ENCODE results near the gene ASB15.

The ASB15 gene

DNA sequence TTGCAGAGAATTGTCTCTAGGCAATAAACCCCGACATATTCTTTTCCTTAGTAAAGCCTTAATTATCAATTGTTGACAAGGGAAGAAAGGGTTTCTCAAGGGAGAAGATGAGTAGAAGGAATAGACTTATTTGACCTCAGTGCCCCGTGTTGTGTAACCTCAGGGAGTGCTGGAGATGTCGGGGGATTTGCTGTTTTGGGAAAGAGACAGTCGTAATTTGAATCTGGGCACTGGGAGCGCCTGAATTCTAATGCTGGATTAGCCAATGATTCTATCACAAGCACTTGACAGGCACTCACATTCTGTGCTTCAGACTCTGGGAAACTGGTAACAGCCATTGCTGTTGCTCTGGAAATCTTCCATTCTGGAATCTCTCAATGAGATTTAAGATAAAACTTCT lies 40.3 kb downstream of the ASB15 start:
- ChIA-PET CTCF (interaction anchor here (0.9 kb wide), 1 partner anchor 18 kb away, joined by 3 read pairs; no protein-coding TSS in a partner anchor), POLR2A (no interaction called here)
- Histone ChIP-seq H3K4me3 (ENCODE audit: low read depth, low read length) (no peak overlapping the region), H3K27ac (ENCODE audit: extremely low read depth, low read depth, low read length) (no peak overlapping the region), H3K4me1 (ENCODE audit: control insufficient read depth, insufficient read depth, low read length) (peaks cover 9% of the 10 kb centered on the region), H3K36me3 (ENCODE audit: control insufficient read depth in 2 of 2, insufficient read depth in 1 of 2, low read length in 2 of 2) (no peaks in the 10 kb centered on the region), H3K9me3 (ENCODE audit: control insufficient read depth, insufficient read depth, low read depth, low read length) (no peaks in the 10 kb centered on the region)
- TF ChIP-seq ZNF311 (tag by site-specific recombination; IDR thresholded peaks at IDR 0.05; ENCODE audit: borderline replicate concordance) (no peak), ZNF670 (tag by site-specific recombination; IDR thresholded peaks at IDR 0.05; ENCODE audit: low read depth) (no peak), ZNF184 (tag by site-specific recombination; IDR thresholded peaks at IDR 0.05) (no peak), ZNF521 (tag by site-specific recombination; IDR thresholded peaks at IDR 0.05) (no peak), ZBTB26 (tag by site-specific recombination; optimal IDR thresholded peaks at IDR 0.05) (no peak), ZNF221 (tag by site-specific recombination; IDR thresholded peaks at IDR 0.05; ENCODE audit: borderline replicate concordance) (no peak), SETDB1 (IDR thresholded peaks at IDR 0.05; ENCODE audit: insufficient read length, low read length) (no peak), ZNF621 (tag by site-specific recombination; IDR thresholded peaks at IDR 0.05) (no peak), ZNF398 (tag by site-specific recombination; IDR thresholded peaks at IDR 0.05) (no peak), BCL11A (tag by site-specific recombination; IDR thresholded peaks at IDR 0.05; ENCODE audit: low read depth) (no peak), ZNF16 (tag by site-specific recombination; IDR thresholded peaks at IDR 0.05; ENCODE audit: low read depth) (no peak), KLF10 (tag by site-specific recombination; IDR thresholded peaks at IDR 0.05) (no peak), EGR2 (tag by site-specific recombination; IDR thresholded peaks at IDR 0.05; ENCODE audit: low read depth) (no peak), ZNF2 (tag by site-specific recombination; IDR thresholded peaks at IDR 0.05) (no peak), PATZ1 (tag by site-specific recombination; IDR thresholded peaks at IDR 0.05) (no peak), FEZF1 (tag by site-specific recombination; IDR thresholded peaks at IDR 0.05) (no peak), ZNF157 (tag by site-specific recombination; IDR thresholded peaks at IDR 0.05) (no peak), KLF7 (tag by site-specific recombination; IDR thresholded peaks at IDR 0.05; ENCODE audit: borderline replicate concordance) (no peak)
- TF ChIP-seq, protein P1, sequence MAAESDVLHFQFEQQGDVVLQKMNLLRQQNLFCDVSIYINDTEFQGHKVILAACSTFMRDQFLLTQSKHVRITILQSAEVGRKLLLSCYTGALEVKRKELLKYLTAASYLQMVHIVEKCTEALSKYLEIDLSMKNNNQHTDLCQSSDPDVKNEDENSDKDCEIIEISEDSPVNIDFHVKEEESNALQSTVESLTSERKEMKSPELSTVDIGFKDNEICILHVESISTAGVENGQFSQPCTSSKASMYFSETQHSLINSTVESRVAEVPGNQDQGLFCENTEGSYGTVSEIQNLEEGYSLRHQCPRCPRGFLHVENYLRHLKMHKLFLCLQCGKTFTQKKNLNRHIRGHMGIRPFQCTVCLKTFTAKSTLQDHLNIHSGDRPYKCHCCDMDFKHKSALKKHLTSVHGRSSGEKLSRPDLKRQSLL (tag by site-specific recombination; IDR thresholded peaks at IDR 0.05): no peak
- TF ChIP-seq, protein P2, sequence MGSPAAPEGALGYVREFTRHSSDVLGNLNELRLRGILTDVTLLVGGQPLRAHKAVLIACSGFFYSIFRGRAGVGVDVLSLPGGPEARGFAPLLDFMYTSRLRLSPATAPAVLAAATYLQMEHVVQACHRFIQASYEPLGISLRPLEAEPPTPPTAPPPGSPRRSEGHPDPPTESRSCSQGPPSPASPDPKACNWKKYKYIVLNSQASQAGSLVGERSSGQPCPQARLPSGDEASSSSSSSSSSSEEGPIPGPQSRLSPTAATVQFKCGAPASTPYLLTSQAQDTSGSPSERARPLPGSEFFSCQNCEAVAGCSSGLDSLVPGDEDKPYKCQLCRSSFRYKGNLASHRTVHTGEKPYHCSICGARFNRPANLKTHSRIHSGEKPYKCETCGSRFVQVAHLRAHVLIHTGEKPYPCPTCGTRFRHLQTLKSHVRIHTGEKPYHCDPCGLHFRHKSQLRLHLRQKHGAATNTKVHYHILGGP (tag by site-specific recombination; IDR thresholded peaks at IDR 0.05): no peak

Data from HEK293 (cell line).